Sigmoid colon (tissue), 4 donors: ENCODE results near the gene MAIP1.

Experiments used
- EP300 ChIP-seq, 4 donors: sonication (generic); formaldehyde crosslinking; IDR thresholded peaks; one replicate each; pipeline ENCODE4 v1.6.1; 2017; ENCODE audit warnings: antibody characterized with exemption in 4 of 4
- POLR2A ChIP-seq, 2 donors: fragments of 450-650 bp; IDR thresholded peaks; one replicate each; pipeline ENCODE4 v1.6.1; 2016; ENCODE audit warnings: antibody characterized with exemption in 2 of 2, mild to moderate bottlenecking in 2 of 2, moderate library complexity in 2 of 2
- POLR2AphosphoS5 ChIP-seq, 4 donors: sonication (generic); formaldehyde crosslinking; IDR thresholded peaks; one replicate each; pipeline ENCODE4 v1.6.1; 2017; ENCODE audit warnings: antibody characterized with exemption in 4 of 4
- TF ChIP-seq, protein P1 (sequence below), 4 experiments: fragments of 450-650 bp in 3 of 4; fragments of 200-600 bp in 1 of 4; IDR thresholded peaks; one replicate each; pipeline ENCODE4 v1.5.1; 2016 to 2019; ENCODE audit warnings: antibody characterized with exemption in 4 of 4, mild to moderate bottlenecking in 3 of 4, moderate library complexity in 2 of 4

- TF ChIP-seq POLR2A (IDR thresholded peaks at IDR 0.05): no peak
- TF ChIP-seq, protein P1, sequence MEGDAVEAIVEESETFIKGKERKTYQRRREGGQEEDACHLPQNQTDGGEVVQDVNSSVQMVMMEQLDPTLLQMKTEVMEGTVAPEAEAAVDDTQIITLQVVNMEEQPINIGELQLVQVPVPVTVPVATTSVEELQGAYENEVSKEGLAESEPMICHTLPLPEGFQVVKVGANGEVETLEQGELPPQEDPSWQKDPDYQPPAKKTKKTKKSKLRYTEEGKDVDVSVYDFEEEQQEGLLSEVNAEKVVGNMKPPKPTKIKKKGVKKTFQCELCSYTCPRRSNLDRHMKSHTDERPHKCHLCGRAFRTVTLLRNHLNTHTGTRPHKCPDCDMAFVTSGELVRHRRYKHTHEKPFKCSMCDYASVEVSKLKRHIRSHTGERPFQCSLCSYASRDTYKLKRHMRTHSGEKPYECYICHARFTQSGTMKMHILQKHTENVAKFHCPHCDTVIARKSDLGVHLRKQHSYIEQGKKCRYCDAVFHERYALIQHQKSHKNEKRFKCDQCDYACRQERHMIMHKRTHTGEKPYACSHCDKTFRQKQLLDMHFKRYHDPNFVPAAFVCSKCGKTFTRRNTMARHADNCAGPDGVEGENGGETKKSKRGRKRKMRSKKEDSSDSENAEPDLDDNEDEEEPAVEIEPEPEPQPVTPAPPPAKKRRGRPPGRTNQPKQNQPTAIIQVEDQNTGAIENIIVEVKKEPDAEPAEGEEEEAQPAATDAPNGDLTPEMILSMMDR (IDR thresholded peaks at IDR 0.05): peak in 3 of 4 experiments; percentile 37 to 46 (median 38)
- TF ChIP-seq POLR2AphosphoS5 (IDR thresholded peaks at IDR 0.05): no peak
- no peak for TF ChIP-seq EP300 (IDR thresholded peaks at IDR 0.05)
Observed at GRCh38 chr2:199973703-199974102, 18.3 kb downstream of the MAIP1 start.
